NT2/D1 (cell line): Measurements from ENCODE around the gene AGPS.

Experiments used
- DNase-seq: peaks from one replicate; pipeline ENCODE4 v3.0.0-alpha.2; 2011; ENCODE audit warnings: low read depth, low spot score
- H3K27me3 ChIP-seq: 2 replicates; pipeline ENCODE4 v1.6.0; 2011; ENCODE audit warnings: mild to moderate bottlenecking; ENCODE audit not compliant: insufficient read length, insufficient read depth
- H3K36me3 ChIP-seq: 2 replicates; pipeline ENCODE4 v1.6.1; 2011; ENCODE audit warnings: mild to moderate bottlenecking, low read length, mixed read lengths; ENCODE audit not compliant: insufficient read depth, insufficient read length
- H3K4me1 ChIP-seq: 2 replicates; pipeline ENCODE4 v1.5.1; 2011; ENCODE audit not compliant: insufficient read depth, insufficient read length
- H3K4me3 ChIP-seq: 2 replicates; pipeline ENCODE4 v1.5.1; 2011; ENCODE audit warnings: low read depth; ENCODE audit not compliant: insufficient read length
- H3K9ac ChIP-seq: 2 replicates; pipeline ENCODE4 v1.6.0; 2011; ENCODE audit warnings: low read depth; ENCODE audit not compliant: insufficient read length
- H3K9me3 ChIP-seq: 2 replicates; pipeline ENCODE4 v1.5.1; 2011; ENCODE audit warnings: mild to moderate bottlenecking, low read length; ENCODE audit not compliant: insufficient read depth
- SUZ12 ChIP-seq: IDR thresholded peaks from 2 replicates; pipeline ENCODE4 v1.6.1; 2011; ENCODE audit not compliant: insufficient read length, insufficient read depth; ENCODE audit errors: extremely low read depth
- YY1 ChIP-seq: IDR thresholded peaks from 2 replicates; pipeline ENCODE4 v1.6.1; 2011; ENCODE audit not compliant: insufficient read length, insufficient read depth
- ZNF274 ChIP-seq: IDR thresholded peaks from 2 replicates; pipeline ENCODE4 v1.6.1; 2011; ENCODE audit warnings: mild to moderate bottlenecking, low read depth, low read length

The AGPS gene

DNA sequence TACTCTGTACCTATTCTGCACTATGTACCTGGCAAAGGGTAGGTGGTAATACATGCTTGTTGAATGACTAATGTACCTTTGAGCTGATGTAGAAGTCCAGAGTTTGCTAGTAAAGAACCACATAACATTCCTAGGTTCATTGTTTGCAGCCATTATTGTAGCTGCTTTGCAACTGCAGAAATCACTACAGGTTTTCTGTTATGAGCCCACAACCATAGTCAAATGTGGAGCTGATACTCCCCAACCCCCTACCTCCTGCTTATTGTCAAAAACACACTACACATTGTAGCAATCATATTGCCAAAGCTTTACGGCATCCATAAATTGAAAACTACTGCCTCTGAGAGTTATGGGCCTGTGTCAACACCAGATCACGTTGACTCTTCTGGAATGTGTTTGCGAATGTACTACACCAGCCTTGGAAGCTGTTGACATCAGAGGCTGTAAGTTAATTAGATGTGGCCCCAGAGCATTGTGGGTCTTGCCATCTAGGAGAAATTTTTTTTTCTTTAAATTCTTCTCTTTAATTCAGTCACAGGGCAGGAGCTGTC is 187.0 kb downstream of the AGPS start:
- Histone ChIP-seq H3K36me3 (no peaks in the 10 kb centered on the region), H3K4me3 (no peak overlapping the region), H3K9ac (no peak overlapping the region), H3K27me3 (peaks cover 2% of the 10 kb centered on the region), H3K9me3 (no peaks in the 10 kb centered on the region; the same call in 1 of the 2 replicates), H3K4me1 (no peaks in the 10 kb centered on the region)
- no peak for TF ChIP-seq YY1
- TF ChIP-seq ZNF274: no peak
- DNase-seq: no peak

- TF ChIP-seq ZNF274: no peak
- Histone ChIP-seq H3K36me3 (no peaks in the 10 kb centered on the region), H3K4me1 (no peaks in the 10 kb centered on the region), H3K9ac (no peak overlapping the region), H3K4me3 (no peak overlapping the region), H3K27me3 (peaks cover 2% of the 10 kb centered on the region), H3K9me3 (no peaks in the 10 kb centered on the region; the same call in 1 of the 2 replicates)
- no peak for DNase-seq
These were observed 189.4 kb downstream of the AGPS start for GRCh38 chr2:177582000-177582399.

- H3K9me3 ChIP-seq: no peaks in the 10 kb centered on the region; the same call in 1 of the 2 replicates
- no peaks in the 10 kb centered on the region for H3K36me3 ChIP-seq
- peaks cover 2% of the 10 kb centered on the region for H3K27me3 ChIP-seq
- no peak for TF ChIP-seq YY1
- no peak for TF ChIP-seq ZNF274
- no peak for TF ChIP-seq SUZ12
- no peak overlapping the region for H3K9ac ChIP-seq
- H3K4me3 ChIP-seq: no peak overlapping the region
- H3K4me1 ChIP-seq: no peaks in the 10 kb centered on the region
- DNase-seq: no peak
These were observed 191.6 kb downstream of the AGPS start for GRCh38 chr2:177584030-177584692.

DNA sequence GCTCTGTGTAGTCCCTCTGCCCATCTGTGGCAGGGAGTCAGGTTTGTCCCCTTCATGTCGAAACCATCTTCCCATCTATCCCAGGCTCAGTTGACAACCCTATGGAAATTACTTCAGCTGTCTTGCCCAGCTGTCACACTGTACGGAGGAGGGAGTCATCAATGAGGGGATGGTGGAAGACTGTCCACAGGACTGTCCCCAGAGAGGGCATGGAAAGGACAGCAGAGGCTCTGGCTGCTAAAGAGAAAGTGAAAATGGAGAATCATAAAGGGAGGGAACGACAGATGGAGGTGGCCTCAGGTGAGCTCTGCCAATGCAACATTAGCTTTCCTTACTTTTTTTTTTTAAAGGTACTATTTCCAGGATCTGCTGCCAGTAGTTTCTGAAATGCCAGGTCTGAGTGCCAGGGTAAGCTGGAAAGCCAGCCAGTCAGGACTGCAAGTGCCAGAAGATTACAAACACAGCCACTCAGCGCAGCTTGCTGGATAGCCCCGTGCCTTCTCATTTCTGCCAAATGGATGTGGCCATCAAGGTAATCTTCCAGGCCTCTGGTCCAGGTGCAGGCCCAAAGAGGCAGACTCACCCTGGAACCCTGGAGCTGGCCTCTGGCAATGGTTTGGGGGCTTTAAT is 192.8 kb downstream of the AGPS start:
- TF ChIP-seq SUZ12: no peak
- no peak for DNase-seq

DNA sequence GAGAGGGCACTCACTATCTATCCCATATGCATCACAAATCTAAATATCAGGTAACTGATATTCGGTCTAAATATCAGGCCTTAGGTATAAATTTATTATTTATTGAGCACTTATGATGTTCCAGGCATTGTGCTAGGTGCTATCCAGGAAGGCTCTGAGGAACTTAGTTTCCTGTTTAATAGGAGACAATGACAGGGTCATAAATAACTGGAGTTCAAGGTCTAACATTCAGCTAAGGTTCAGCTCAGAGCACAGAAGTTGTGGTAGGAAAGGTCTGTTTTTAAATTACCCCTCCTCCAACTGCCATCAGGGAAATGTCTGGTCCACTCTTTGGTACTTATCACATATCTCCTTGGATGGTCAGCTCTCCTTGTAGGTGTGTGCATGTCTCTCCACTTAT is 193.6 kb downstream of the AGPS start:
- DNase-seq: no peak
- Histone ChIP-seq H3K36me3 (no peaks in the 10 kb centered on the region), H3K4me1 (no peaks in the 10 kb centered on the region), H3K4me3 (no peak overlapping the region), H3K9me3 (no peaks in the 10 kb centered on the region; the same call in 1 of the 2 replicates), H3K9ac (no peak overlapping the region), H3K27me3 (no peaks in the 10 kb centered on the region)
- no peak for TF ChIP-seq YY1
- no peak for TF ChIP-seq ZNF274
- TF ChIP-seq SUZ12: no peak

More for the DNA sequence above, 192.8 kb downstream of the AGPS start:
- Histone ChIP-seq H3K27me3 (peaks cover 2% of the 10 kb centered on the region), H3K4me3 (no peak overlapping the region), H3K4me1 (no peaks in the 10 kb centered on the region), H3K9ac (no peak overlapping the region), H3K9me3 (no peaks in the 10 kb centered on the region; the same call in 1 of the 2 replicates), H3K36me3 (no peaks in the 10 kb centered on the region)

GRCh38 chr2:177587371-177587770 is 194.8 kb downstream of the AGPS start:
- no peaks in the 10 kb centered on the region for H3K4me1 ChIP-seq
- H3K36me3 ChIP-seq: no peaks in the 10 kb centered on the region
- TF ChIP-seq SUZ12 (no peak), YY1 (no peak), ZNF274 (no peak)
- H3K4me3 ChIP-seq: no peak overlapping the region
- no peak for DNase-seq
- no peaks in the 10 kb centered on the region for H3K27me3 ChIP-seq
- H3K9me3 ChIP-seq: no peaks in the 10 kb centered on the region
- no peak overlapping the region for H3K9ac ChIP-seq

DNA sequence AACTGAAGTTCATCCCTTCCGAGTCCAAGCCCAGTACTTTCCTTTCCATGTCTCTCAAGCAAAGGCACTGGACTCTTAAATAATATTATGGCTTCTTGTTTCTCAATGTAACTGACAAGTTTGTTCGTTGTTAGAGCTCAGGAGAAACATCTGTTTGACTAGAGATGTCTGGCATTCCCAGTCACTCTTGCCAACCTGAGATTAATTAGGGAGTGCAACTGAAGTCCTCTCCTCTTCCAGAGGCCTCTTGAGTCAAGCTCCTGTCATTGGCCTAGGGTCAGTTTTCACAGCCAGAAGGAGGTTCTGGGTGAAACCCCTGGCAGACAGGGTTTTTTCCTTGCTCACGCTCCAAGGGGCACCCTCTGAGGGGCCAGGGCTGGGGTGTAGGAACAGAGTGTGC is 196.1 kb downstream of the AGPS start:
- Histone ChIP-seq H3K36me3 (no peaks in the 10 kb centered on the region), H3K9me3 (no peaks in the 10 kb centered on the region), H3K4me1 (no peaks in the 10 kb centered on the region), H3K4me3 (no peak overlapping the region), H3K9ac (no peak overlapping the region), H3K27me3 (no peaks in the 10 kb centered on the region)
- no peak for TF ChIP-seq YY1
- no peak for TF ChIP-seq ZNF274
- TF ChIP-seq SUZ12: no peak
- DNase-seq: no peak
